Measurements from ENCODE around the gene LRCH3.

Gene LRCH3

DNA sequence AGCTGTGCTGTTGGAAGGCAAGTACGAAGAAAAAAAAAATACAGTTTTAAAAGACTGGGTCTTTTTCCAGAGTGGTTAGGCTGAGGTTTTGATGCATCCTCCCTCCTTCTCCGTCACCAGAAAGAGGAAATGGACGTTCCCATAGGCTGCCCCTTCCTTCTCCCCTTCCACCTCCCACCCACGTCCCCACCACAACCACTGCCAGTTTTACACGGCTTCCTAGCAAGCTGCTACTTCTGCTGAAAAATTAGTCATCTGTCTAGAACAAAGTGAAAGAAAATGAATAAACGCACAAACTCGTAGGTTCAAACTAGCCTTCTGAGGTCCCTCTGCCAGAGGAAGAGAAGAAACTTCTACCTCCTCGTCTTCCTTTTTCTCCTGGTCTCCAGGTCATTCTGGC lies 87.4 kb downstream of the LRCH3 start:
- Histone ChIP-seq H2BK5ac (ENCODE audit: low read depth, low read length, poor library complexity, severe bottlenecking) (no peak overlapping the region), H3K9me3 (ENCODE audit: control insufficient read depth, low read length) (no peaks in the 10 kb centered on the region), H3K4me1 (ENCODE audit: control insufficient read depth, insufficient read depth, low read depth, low read length) (no peaks in the 10 kb centered on the region), H2BK120ac (ENCODE audit: low read depth, low read length) (no peak overlapping the region), H3K27ac (ENCODE audit: low read length, poor library complexity, severe bottlenecking) (no peak overlapping the region), H3K27me3 (ENCODE audit: control insufficient read depth in 1 of 2, insufficient read depth in 1 of 2, low read length in 2 of 2) (no peaks in the 10 kb centered on the region), H3K14ac (ENCODE audit: low read length in 2 of 2) (no peak overlapping the region), H3K9ac (ENCODE audit: low read length) (no peak overlapping the region), H4K8ac (ENCODE audit: low read length) (no peak overlapping the region), H3K18ac (ENCODE audit: low read depth in 1 of 2, low read length in 2 of 2) (no peak overlapping the region), H2AFZ (ENCODE audit: low read depth, low read length) (no peak overlapping the region), H4K91ac (ENCODE audit: low read length) (no peak overlapping the region), H3K4me3 (ENCODE audit: insufficient read depth in 1 of 2, low read depth in 1 of 2, low read length in 2 of 2) (no peak overlapping the region), H3K23ac (ENCODE audit: low read length in 2 of 2) (no peak overlapping the region), H2AK5ac (ENCODE audit: low read length, severe bottlenecking) (no peak overlapping the region), H3K4ac (ENCODE audit: low read depth in 1 of 2, low read length in 2 of 2) (no peak overlapping the region), H2BK12ac (ENCODE audit: low read length in 2 of 2) (no peak overlapping the region), H3K79me1 (replicated peaks; ENCODE audit: low read length, poor library complexity, severe bottlenecking) (peaks cover 21% of the 10 kb centered on the region), H3K36me3 (ENCODE audit: control insufficient read depth in 1 of 2, insufficient read depth in 2 of 2, low read depth in 1 of 2, low read length in 2 of 2) (peaks cover 27 to 79% of the 10 kb centered on the region in 2 experiments), H3K4me2 (ENCODE audit: low read length, poor library complexity, severe bottlenecking) (no peak overlapping the region), H2BK15ac (ENCODE audit: low read depth, poor library complexity, severe bottlenecking) (no peak overlapping the region)
- 93% methylated on average over 6 of the region's 8 CpGs for WGBS
- DNase-seq, result no peak

- no peak overlapping the region for H4K8ac ChIP-seq (ENCODE audit: low read length)
- DNase-seq, result no peak
- no peak overlapping the region for H2BK5ac ChIP-seq (ENCODE audit: low read depth, low read length, poor library complexity, severe bottlenecking)
- no peak overlapping the region for H3K27ac ChIP-seq (ENCODE audit: low read length, poor library complexity, severe bottlenecking)
- 88% methylated on average over 17 of the region's 17 CpGs for WGBS
- peaks cover 16% of the 10 kb centered on the region for H3K79me1 ChIP-seq (replicated peaks; ENCODE audit: low read length, poor library complexity, severe bottlenecking)
- no peaks in the 10 kb centered on the region for H3K27me3 ChIP-seq (ENCODE audit: control insufficient read depth in 1 of 2, insufficient read depth in 1 of 2, low read length in 2 of 2)
- H3K4me2 ChIP-seq (ENCODE audit: low read length, poor library complexity, severe bottlenecking), result no peak overlapping the region
- H3K9ac ChIP-seq (ENCODE audit: low read length), result no peak overlapping the region
- no peak overlapping the region for H2BK120ac ChIP-seq (ENCODE audit: low read depth, low read length)
- no peak overlapping the region for H2BK12ac ChIP-seq (ENCODE audit: low read length in 2 of 2)
- H3K36me3 ChIP-seq (ENCODE audit: control insufficient read depth in 1 of 2, insufficient read depth in 2 of 2, low read depth in 1 of 2, low read length in 2 of 2), result peaks cover 32 to 78% of the 10 kb centered on the region in 2 experiments
- H3K4me3 ChIP-seq (ENCODE audit: insufficient read depth in 1 of 2, low read depth in 1 of 2, low read length in 2 of 2), result no peak overlapping the region
- no peak overlapping the region for H2BK15ac ChIP-seq (ENCODE audit: low read depth, poor library complexity, severe bottlenecking)
- no peak overlapping the region for H4K91ac ChIP-seq (ENCODE audit: low read length)
- no peak overlapping the region for H3K23ac ChIP-seq (ENCODE audit: low read length in 2 of 2)
- H2AK5ac ChIP-seq (ENCODE audit: low read length, severe bottlenecking), result no peak overlapping the region
- H3K4ac ChIP-seq (ENCODE audit: low read depth in 1 of 2, low read length in 2 of 2), result no peak overlapping the region
- H3K9me3 ChIP-seq (ENCODE audit: control insufficient read depth, low read length), result no peaks in the 10 kb centered on the region
- H3K18ac ChIP-seq (ENCODE audit: low read depth in 1 of 2, low read length in 2 of 2), result no peak overlapping the region
- no peaks in the 10 kb centered on the region for H3K4me1 ChIP-seq (ENCODE audit: control insufficient read depth, insufficient read depth, low read depth, low read length)
- no peak overlapping the region for H2AFZ ChIP-seq (ENCODE audit: low read depth, low read length)
- no peak overlapping the region for H3K14ac ChIP-seq (ENCODE audit: low read length in 2 of 2)
Measured at GRCh38 chr3:197880491-197881269, 89.6 kb downstream of the LRCH3 start.

DNA sequence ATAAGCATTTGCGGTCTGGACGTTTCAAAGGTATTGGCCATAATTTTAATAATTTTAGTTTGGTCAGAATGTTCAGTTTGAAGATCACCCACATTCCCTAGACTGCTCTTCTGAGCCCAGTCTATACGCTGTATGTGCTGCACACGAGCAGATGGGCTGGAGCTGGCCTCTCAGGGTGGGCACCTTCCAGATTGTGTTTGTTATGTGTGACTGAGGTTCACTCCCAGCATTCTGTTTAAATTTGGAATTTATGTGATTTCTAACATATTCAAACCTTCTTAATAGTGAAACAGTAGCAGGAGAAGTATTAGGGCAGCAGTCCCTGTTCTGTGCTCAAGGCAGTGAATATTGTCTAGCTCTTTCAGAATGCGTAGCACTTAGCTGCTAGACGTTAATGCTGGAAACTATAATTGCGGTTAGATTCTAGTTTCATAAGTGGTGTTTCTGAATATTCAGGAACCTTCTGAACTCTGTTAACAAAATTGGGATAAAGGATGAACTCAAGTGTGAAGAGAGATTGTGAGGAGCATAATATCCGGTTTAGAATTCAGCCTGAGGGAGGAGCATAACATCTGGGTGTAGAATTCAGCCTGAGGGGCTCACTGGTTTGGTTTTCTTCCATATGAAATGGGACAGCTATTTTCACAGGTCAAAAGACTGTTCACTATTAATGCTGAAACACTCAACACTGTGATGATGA lies 90.4 kb downstream of the LRCH3 start:
- no peak overlapping the region for H3K4ac ChIP-seq (ENCODE audit: low read depth in 1 of 2, low read length in 2 of 2)
- no peaks in the 10 kb centered on the region for H3K9me3 ChIP-seq (ENCODE audit: control insufficient read depth, low read length)
- H2AK5ac ChIP-seq (ENCODE audit: low read length, severe bottlenecking), result no peak overlapping the region
- 90% methylated on average over 7 of the region's 8 CpGs for WGBS
- no peak overlapping the region for H3K4me3 ChIP-seq (ENCODE audit: insufficient read depth in 1 of 2, low read depth in 1 of 2, low read length in 2 of 2)
- peaks cover 16% of the 10 kb centered on the region for H3K79me1 ChIP-seq (replicated peaks; ENCODE audit: low read length, poor library complexity, severe bottlenecking)
- H2BK15ac ChIP-seq (ENCODE audit: low read depth, poor library complexity, severe bottlenecking), result no peak overlapping the region
- H3K23ac ChIP-seq (ENCODE audit: low read length in 2 of 2), result no peak overlapping the region
- H2BK120ac ChIP-seq (ENCODE audit: low read depth, low read length), result no peak overlapping the region
- no peak overlapping the region for H3K27ac ChIP-seq (ENCODE audit: low read length, poor library complexity, severe bottlenecking)
- H3K18ac ChIP-seq (ENCODE audit: low read depth in 1 of 2, low read length in 2 of 2), result no peak overlapping the region
- no peak for DNase-seq
- no peak overlapping the region for H3K14ac ChIP-seq (ENCODE audit: low read length in 2 of 2)
- peaks cover 32 to 73% of the 10 kb centered on the region in 2 experiments for H3K36me3 ChIP-seq (ENCODE audit: control insufficient read depth in 1 of 2, insufficient read depth in 2 of 2, low read depth in 1 of 2, low read length in 2 of 2)
- H4K8ac ChIP-seq (ENCODE audit: low read length), result no peak overlapping the region
- no peak overlapping the region for H2AFZ ChIP-seq (ENCODE audit: low read depth, low read length)
- H2BK12ac ChIP-seq (ENCODE audit: low read length in 2 of 2), result no peak overlapping the region
- no peaks in the 10 kb centered on the region for H3K4me1 ChIP-seq (ENCODE audit: control insufficient read depth, insufficient read depth, low read depth, low read length)
- H3K4me2 ChIP-seq (ENCODE audit: low read length, poor library complexity, severe bottlenecking), result no peak overlapping the region
- no peak overlapping the region for H2BK5ac ChIP-seq (ENCODE audit: low read depth, low read length, poor library complexity, severe bottlenecking)
- H3K9ac ChIP-seq (ENCODE audit: low read length), result no peak overlapping the region
- H4K91ac ChIP-seq (ENCODE audit: low read length), result no peak overlapping the region
- no peaks in the 10 kb centered on the region for H3K27me3 ChIP-seq (ENCODE audit: control insufficient read depth in 1 of 2, insufficient read depth in 1 of 2, low read length in 2 of 2)

DNA sequence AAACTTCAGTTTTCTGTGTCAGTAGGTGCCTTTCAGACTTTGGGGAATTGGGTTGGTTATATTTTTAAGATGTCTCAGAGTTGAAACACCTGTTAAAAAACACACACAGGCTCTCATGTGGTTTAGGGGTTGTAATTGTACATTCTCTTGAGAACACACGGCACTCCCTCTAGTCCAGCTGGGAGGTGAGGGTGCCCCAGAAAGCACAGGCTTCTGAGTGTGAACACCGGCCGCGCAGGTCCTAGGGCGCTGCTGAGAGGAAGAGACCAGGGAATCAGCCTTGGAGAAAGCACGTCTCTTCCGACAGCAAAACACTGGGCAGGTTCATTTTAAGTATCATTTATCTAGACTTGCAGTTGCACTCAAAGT lies 90.9 kb downstream of the LRCH3 start:
- H3K9ac ChIP-seq (ENCODE audit: low read length), result no peak overlapping the region
- H4K91ac ChIP-seq (ENCODE audit: low read length), result no peak overlapping the region
- no peaks in the 10 kb centered on the region for H3K9me3 ChIP-seq (ENCODE audit: control insufficient read depth, low read length)
- H4K8ac ChIP-seq (ENCODE audit: low read length), result no peak overlapping the region
- no peak for DNase-seq
- H3K27ac ChIP-seq (ENCODE audit: low read length, poor library complexity, severe bottlenecking), result no peak overlapping the region
- H3K27me3 ChIP-seq (ENCODE audit: control insufficient read depth in 1 of 2, insufficient read depth in 1 of 2, low read length in 2 of 2), result no peaks in the 10 kb centered on the region
- no peaks in the 10 kb centered on the region for H3K4me1 ChIP-seq (ENCODE audit: control insufficient read depth, insufficient read depth, low read depth, low read length)
- H3K4me3 ChIP-seq (ENCODE audit: insufficient read depth in 1 of 2, low read depth in 1 of 2, low read length in 2 of 2), result no peak overlapping the region
- H2BK15ac ChIP-seq (ENCODE audit: low read depth, poor library complexity, severe bottlenecking), result no peak overlapping the region
- H3K36me3 ChIP-seq (ENCODE audit: control insufficient read depth in 1 of 2, insufficient read depth in 2 of 2, low read depth in 1 of 2, low read length in 2 of 2), result peaks cover 32 to 73% of the 10 kb centered on the region in 2 experiments
- H3K4me2 ChIP-seq (ENCODE audit: low read length, poor library complexity, severe bottlenecking), result no peak overlapping the region
- H2AK5ac ChIP-seq (ENCODE audit: low read length, severe bottlenecking), result no peak overlapping the region
- H3K79me1 ChIP-seq (replicated peaks; ENCODE audit: low read length, poor library complexity, severe bottlenecking), result peaks cover 16% of the 10 kb centered on the region
- H2BK120ac ChIP-seq (ENCODE audit: low read depth, low read length), result no peak overlapping the region
- H3K14ac ChIP-seq (ENCODE audit: low read length in 2 of 2), result no peak overlapping the region
- H3K4ac ChIP-seq (ENCODE audit: low read depth in 1 of 2, low read length in 2 of 2), result no peak overlapping the region
- no peak overlapping the region for H2BK12ac ChIP-seq (ENCODE audit: low read length in 2 of 2)
- H3K18ac ChIP-seq (ENCODE audit: low read depth in 1 of 2, low read length in 2 of 2), result no peak overlapping the region
- no peak overlapping the region for H3K23ac ChIP-seq (ENCODE audit: low read length in 2 of 2)
- 90% methylated on average over 6 of the region's 7 CpGs for WGBS
- H2BK5ac ChIP-seq (ENCODE audit: low read depth, low read length, poor library complexity, severe bottlenecking), result no peak overlapping the region
- H2AFZ ChIP-seq (ENCODE audit: low read depth, low read length), result no peak overlapping the region
